ENCODE measurements around the gene TXNDC9. TPM values are rescaled to one million over a fixed set of nuclear protein-coding genes. Genes with fewer than 3 reads are reported as not detected.

Gene TXNDC9, protein sequence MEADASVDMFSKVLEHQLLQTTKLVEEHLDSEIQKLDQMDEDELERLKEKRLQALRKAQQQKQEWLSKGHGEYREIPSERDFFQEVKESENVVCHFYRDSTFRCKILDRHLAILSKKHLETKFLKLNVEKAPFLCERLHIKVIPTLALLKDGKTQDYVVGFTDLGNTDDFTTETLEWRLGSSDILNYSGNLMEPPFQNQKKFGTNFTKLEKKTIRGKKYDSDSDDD
- total RNA-seq, result 10 to 100 TPM; 25.3 to 37.1 (median 29.7) TPM

DNA sequence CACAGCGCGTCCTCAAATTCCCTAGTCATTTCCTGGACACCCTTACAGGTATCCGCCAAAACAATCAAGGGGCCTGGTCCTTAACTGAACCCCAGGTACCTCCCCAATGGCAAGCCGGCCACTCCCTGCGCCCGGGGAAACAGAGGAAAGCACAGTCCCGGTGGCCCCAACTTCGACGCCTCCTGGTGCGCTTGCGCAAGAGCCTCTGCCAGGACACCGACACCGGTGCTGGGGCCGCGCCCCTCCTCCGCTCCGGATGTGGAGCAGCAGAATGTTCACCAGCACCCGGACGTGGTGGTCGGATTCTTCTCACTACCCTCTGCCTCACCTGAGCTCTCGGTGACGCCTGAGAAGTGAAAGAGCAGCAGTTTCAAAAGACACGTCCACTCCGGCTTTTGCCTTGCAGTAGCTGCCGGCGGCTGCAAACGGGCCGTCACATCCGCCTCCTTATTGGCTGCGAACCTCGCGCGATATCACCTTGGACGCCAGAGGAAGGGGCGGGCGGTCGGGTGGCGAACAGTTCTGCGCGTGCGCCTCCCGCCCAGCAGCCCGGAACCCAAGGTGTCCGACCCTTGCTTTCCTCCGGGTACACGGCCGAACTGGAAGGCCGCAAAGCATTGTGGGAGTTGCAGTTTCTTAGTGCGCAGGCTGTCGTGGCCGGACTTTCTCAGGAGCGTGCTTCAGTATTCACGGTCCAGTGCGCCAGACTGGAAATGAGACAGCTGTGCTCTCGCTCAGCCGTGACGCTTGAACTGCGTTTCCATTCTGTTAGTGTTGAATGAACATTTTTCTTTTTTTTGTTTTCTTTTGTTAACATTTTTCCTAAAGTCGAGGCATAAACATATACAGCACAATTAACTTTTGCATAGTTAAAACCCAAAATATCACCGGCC lies at the start of gene TXNDC9:
TSS of gene TXNDC9 (minus strand) at position 423 of the 893 bp plus-strand sequence. CDS start 3,123 bp downstream, outside the sequence.
- H3K9me3 ChIP-seq, result no peaks in the 10 kb centered on the region
- peak; percentile 94 to 99 for DNase-seq (ENCODE audit: low spot score in 2 of 2)
- no peaks in the 10 kb centered on the region for H3K27me3 ChIP-seq
- peak within 1 kb of the TSS; percentile 61 to 96 (median 79) for H3K4me3 ChIP-seq
- peak within 1 kb of the TSS; percentile 88 to 95 (median 91) for H3K27ac ChIP-seq
- H3K36me3 ChIP-seq, result peaks cover 0 to 20% (median 0%) of the 10 kb centered on the region in 3 donors
- 0% methylated on average over 50 to 56 of the region's 60 CpGs for WGBS, 2 donors
- peaks cover 5 to 60% (median 25%) of the 10 kb centered on the region in 4 donors for H3K4me1 ChIP-seq
- TF ChIP-seq POLR2A (IDR thresholded peaks at IDR 0.05) (peak in 1 of 2 donors; percentile 54), EP300 (IDR thresholded peaks at IDR 0.05) (peak; percentile 65 to 91)
- TF ChIP-seq, protein P1, sequence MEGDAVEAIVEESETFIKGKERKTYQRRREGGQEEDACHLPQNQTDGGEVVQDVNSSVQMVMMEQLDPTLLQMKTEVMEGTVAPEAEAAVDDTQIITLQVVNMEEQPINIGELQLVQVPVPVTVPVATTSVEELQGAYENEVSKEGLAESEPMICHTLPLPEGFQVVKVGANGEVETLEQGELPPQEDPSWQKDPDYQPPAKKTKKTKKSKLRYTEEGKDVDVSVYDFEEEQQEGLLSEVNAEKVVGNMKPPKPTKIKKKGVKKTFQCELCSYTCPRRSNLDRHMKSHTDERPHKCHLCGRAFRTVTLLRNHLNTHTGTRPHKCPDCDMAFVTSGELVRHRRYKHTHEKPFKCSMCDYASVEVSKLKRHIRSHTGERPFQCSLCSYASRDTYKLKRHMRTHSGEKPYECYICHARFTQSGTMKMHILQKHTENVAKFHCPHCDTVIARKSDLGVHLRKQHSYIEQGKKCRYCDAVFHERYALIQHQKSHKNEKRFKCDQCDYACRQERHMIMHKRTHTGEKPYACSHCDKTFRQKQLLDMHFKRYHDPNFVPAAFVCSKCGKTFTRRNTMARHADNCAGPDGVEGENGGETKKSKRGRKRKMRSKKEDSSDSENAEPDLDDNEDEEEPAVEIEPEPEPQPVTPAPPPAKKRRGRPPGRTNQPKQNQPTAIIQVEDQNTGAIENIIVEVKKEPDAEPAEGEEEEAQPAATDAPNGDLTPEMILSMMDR (IDR thresholded peaks at IDR 0.05), result peak in 1 of 5 experiments; percentile 28

DNA sequence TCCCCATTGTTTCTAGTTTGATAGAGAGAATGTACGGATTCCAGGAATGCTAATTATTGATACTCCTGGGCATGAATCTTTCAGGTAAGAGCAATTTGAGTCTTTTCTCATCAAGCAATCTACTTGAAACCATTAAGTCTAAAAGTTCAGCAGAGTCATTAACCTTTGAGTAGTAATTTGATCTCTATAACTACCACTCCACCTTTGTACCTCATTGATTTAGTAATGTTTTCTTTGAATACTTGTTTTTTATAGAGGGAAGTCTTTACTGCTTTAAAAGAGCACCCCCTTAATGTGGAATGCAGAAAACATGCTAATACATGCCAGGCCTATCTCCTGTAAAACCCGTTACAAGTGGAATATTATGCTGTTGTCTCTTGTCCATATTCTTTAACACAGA lies 46.0 kb upstream of the TXNDC9 start:
- no peaks in the 10 kb centered on the region for H3K4me1 ChIP-seq
- H3K27me3 ChIP-seq, result no peaks in the 10 kb centered on the region
- 95 to 96% methylated on average over 2 of the region's 2 CpGs for WGBS, 2 donors
- peaks cover 0 to 77% (median 8%) of the 10 kb centered on the region in 3 donors for H3K36me3 ChIP-seq
- DNase-seq (ENCODE audit: low spot score in 2 of 2), result no peak
- H3K9me3 ChIP-seq, result no peaks in the 10 kb centered on the region
- no peak overlapping the region for H3K4me3 ChIP-seq
- H3K27ac ChIP-seq, result no peak overlapping the region
- TF ChIP-seq EP300 (IDR thresholded peaks at IDR 0.05) (no peak), POLR2A (IDR thresholded peaks at IDR 0.05) (no peak)
- TF ChIP-seq, protein P1 (IDR thresholded peaks at IDR 0.05), result no peak

DNA sequence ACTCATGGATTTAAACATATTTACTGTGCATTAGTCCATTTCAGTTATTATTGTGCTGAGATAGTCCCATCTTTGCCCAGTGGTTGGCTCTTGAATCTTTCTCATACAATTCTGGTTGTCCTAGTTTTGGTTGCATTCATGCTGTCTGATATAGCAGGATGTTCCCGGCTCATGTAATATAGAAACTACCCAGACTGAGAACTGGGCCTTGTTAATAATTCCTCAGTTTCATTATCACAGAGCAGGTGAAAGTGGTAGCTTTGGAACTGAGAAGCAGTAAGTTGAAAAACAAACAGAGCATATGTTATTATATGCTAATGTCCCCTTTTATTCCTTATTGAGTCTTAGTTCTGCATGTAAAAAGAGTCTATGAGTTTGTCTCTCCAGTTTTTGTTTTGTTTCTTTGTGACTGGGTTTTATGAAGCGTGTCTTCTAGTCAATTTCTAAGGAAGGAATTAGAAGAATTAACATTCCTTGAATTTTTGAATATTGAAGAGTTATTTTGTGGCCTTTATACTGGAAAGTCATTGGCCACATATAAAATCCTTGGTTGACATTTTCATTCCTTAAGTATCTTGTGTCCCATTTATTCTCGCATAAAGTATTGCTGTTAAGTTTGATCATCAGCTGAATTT lies 44.4 kb upstream of the TXNDC9 start:
- H3K27ac ChIP-seq, result peak overlapping the region in 1 of 4 donors; percentile 8
- 52 to 56% methylated on average over 3 of the region's 3 CpGs for WGBS, 2 donors
- no peaks in the 10 kb centered on the region for H3K4me1 ChIP-seq
- H3K36me3 ChIP-seq, result peaks cover 0 to 84% (median 8%) of the 10 kb centered on the region in 3 donors
- no peaks in the 10 kb centered on the region for H3K27me3 ChIP-seq
- no peak overlapping the region for H3K4me3 ChIP-seq
- no peaks in the 10 kb centered on the region for H3K9me3 ChIP-seq
- no peak for DNase-seq (ENCODE audit: low spot score in 2 of 2)
- TF ChIP-seq, protein P1 (IDR thresholded peaks at IDR 0.05), result no peak
- TF ChIP-seq EP300 (IDR thresholded peaks at IDR 0.05), result no peak
- no peak for TF ChIP-seq POLR2A (IDR thresholded peaks at IDR 0.05)

DNA sequence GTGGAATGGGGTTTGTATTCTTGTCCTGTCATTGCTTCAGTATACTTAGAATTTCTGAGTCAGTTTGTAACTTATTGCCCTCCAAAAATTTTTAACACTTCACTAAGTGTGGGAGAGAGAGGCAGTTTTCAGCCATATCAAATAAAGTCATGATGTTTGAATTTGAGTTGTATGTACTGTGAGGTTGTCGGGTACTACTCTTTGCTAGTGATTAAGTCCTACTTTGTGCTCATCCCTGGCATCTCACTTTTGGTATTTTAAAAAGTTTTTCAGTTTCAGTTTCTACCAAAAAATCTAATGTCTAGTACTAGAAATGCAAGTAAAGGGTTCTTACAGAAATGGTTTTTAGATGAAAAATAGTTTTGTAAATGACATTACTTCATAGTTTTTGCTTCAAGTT lies 41.7 kb upstream of the TXNDC9 start:
- no peak for DNase-seq (ENCODE audit: low spot score in 2 of 2)
- H3K27ac ChIP-seq, result no peak overlapping the region
- H3K4me1 ChIP-seq, result no peaks in the 10 kb centered on the region
- peaks cover 0 to 7% (median 4%) of the 10 kb centered on the region in 4 donors for H3K9me3 ChIP-seq
- H3K27me3 ChIP-seq, result no peaks in the 10 kb centered on the region
- no peak overlapping the region for H3K4me3 ChIP-seq
- WGBS, 2 donors, result 90 to 91% methylated on average over 1 of the region's 1 CpG
- peaks cover 0 to 84% (median 8%) of the 10 kb centered on the region in 3 donors for H3K36me3 ChIP-seq
- TF ChIP-seq, protein P1 (IDR thresholded peaks at IDR 0.05), result no peak
- TF ChIP-seq EP300 (IDR thresholded peaks at IDR 0.05) (no peak), POLR2A (IDR thresholded peaks at IDR 0.05) (no peak)
